ENCODE results near the gene PARP6.

Gene PARP6

DNA sequence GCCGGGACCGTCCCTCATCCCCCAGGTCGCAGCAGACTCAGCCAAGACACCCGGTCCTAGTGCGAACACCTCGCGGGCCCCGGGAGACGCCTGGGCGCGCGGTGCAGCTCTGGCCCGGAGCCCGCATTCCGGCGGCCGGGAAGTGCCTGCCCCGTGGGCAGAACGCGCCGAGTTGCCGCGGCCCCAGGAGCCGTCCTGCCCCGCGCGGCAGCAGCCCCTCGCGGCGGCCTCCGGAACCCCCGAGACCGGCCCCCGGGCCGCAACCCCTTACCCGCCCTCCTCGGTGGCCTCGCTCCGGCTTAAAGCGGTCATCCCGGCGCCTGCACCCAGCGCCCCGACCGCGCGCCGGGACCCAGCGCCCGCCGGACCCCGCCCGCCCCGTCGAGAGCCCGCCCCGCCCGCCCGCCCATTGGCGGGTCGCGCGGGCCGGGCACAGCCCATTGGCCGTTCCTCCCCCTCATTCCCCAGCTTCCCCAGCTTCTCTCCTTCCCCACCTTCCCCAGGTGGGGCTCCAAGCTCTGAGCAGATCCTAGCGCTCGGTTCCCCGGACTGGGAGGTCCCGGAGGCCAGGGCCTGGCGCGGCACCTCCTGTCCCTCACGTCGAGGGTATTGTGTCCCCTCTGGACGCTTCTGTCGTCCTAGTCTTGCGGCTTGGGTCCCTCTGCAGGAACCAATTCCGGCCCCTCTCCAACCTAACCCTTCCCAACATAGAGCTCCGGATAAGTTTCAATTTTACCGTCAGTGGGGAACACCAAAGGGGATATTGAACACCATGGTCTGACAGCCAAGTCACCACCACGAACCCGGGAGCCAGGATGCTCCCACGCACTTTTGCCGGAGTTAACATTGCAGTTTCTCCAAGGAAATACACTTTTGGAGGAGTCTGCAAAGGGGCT is 74.6 kb downstream of the PARP6 start, which contains the start of gene GRAMD2A:
TSS of gene GRAMD2A (minus strand) at position 328 of the 896 bp plus-strand sequence.
- DNase-seq = peak; percentile 29

DNA sequence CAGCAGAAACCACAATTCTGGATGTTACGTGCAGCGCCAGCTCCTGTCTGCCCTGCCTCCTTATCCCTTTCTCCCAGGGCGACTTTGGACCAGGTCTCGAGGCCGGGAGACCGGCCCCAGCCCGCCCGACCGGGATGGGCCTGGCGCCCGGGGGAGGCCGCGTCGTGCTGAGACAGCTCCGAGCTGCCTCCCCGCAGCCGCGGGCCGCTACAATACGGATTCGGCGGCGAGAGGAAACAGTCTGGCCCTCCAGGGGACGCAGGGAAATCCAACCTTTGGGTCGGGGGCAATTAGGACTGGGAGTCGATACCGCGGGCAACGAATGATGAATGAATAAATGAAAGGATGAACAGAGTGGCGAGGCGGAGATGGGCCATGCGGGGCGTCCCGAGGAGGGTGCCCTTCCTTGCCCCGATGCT is 75.3 kb downstream of the PARP6 start:
- DNase-seq = no peak

DNA sequence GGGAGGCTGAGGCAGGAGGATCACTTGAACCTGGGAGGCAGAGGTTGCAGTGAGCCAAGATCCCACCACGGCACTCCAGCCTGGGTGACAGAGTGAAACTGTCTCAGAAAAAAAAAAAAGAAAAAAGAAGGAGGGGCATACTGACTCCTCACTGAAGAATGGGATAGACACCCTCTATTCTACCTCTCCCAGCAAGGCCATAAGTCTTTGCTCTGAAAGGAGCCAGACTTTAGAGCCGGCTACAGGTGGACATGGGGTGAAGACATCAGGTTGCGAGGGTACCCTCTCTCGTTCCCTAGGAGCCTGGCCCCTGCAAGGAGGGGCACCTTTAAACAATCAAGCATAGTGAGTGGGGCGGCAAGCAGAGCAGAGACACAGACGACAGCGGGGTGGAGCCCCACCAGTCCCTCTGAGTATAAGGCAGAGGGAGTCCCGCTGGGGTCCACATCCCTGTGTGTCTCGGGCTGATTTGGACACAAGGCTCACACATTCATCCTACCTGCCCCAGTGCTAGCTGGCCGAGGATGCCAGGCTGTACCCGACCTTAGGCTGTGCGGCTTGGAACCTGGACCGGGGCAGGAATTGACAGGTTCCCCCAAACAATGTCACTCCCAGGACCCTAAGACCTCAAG is 75.8 kb downstream of the PARP6 start:
- no peak for DNase-seq

DNA sequence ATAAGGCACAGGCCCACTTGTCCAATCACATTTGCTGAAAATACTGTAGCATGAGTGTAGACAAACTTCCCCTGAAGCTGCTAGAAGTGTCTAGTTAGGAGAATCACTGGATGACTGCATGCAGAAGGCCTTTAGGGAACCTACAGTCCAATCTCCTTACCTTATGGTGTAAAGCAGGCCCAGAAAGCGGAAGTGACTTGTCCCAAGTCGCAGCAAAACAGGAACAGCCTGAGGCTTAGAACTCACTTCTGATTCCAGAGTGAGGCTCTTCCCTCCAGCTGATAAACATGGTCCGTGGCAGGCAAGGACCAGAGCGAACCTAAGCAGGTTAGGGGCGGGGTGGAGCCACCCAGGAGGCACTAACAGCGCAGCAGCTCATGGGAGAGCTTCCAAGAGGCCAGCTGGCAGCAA is 77.2 kb downstream of the PARP6 start:
- DNase-seq = no peak

DNA sequence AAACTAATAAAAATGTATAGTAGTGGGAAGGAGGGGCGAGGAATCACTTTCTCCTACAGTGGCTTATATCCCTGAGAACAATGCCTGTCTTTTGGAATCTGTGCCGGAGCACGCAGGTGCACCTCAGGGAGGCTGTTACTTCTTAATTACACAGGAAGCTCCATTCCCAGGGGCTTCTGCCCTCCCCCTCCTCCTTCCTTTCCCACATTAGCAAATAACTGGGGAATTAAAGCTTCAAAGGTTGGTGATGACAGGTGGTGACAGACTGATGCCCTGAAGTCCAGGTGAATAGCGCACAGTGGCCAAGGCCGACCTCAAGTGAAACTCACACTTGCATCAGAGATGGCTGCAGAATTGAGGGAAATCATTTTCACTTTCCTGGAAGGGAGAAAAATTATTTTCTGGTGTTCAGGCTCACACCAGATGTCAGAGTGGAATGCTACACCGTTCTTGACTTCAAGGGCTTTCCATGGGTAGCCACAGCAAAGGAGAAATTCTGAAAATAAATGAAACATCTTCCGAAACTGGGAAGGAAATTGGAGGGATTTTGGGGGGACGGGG is 78.4 kb downstream of the PARP6 start:
- DNase-seq = no peak

DNA sequence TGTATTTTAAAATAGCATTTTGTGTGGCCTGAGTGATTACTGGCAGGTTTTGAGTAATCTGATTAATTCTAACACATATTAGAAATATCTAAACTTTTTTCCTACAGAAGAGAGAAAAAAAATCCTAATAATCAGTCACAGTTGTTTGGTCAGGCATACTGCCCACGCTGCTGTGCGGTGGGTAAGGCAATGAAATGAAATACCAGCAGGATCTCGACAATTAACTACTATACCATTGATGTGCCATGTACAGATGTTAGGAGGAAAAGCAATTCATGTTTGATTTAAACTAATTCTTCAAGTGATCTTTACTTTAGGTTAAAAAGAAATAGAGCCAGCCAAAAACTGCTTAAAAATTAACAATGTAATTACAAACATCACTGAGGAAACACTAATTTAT is 79.9 kb downstream of the PARP6 start:
- DNase-seq = no peak

Measured in NCI-H1436 (cell line).